ENCODE results near the gene PEAK3.

Gene PEAK3

GRCh38 chr19:2226840-2227360, 55.1 kb downstream of the PEAK3 start:
- H3K4me3 ChIP-seq (ENCODE audit: low read depth, low read length): no peak overlapping the region
- TF ChIP-seq CTCF (IDR thresholded peaks at IDR 0.05; ENCODE audit: low read depth, low read length): no peak

GRCh38 chr19:2226051-2226839, 55.7 kb downstream of the PEAK3 start:
- H3K4me3 ChIP-seq (ENCODE audit: low read depth, low read length): no peak overlapping the region
- TF ChIP-seq CTCF (IDR thresholded peaks at IDR 0.05; ENCODE audit: low read depth, low read length): no peak

- no peak overlapping the region for H3K4me3 ChIP-seq (ENCODE audit: low read depth, low read length)
- TF ChIP-seq CTCF (IDR thresholded peaks at IDR 0.05; ENCODE audit: low read depth, low read length): no peak
These were observed 56.4 kb downstream of the PEAK3 start for GRCh38 chr19:2225415-2226050.

- no peak for TF ChIP-seq CTCF (IDR thresholded peaks at IDR 0.05; ENCODE audit: low read depth, low read length)
- no peak overlapping the region for H3K4me3 ChIP-seq (ENCODE audit: low read depth, low read length)
These were observed 57.1 kb downstream of the PEAK3 start for GRCh38 chr19:2224754-2225349.
